GM12874 (cell line): Measurements from ENCODE around the gene PLXND1.
A peak's percentile ranks its signal among the peaks of the same experiment; 100 is the strongest.

Experiments
- TF ChIP-seq, protein P1 (sequence below): IDR thresholded peaks from 2 replicates; pipeline ENCODE4 v1.5.1; 2011; ENCODE audit warnings: low read depth, mild to moderate bottlenecking, control low read depth, low read length, moderate library complexity; ENCODE audit not compliant: insufficient read depth

PLXND1 gene

DNA sequence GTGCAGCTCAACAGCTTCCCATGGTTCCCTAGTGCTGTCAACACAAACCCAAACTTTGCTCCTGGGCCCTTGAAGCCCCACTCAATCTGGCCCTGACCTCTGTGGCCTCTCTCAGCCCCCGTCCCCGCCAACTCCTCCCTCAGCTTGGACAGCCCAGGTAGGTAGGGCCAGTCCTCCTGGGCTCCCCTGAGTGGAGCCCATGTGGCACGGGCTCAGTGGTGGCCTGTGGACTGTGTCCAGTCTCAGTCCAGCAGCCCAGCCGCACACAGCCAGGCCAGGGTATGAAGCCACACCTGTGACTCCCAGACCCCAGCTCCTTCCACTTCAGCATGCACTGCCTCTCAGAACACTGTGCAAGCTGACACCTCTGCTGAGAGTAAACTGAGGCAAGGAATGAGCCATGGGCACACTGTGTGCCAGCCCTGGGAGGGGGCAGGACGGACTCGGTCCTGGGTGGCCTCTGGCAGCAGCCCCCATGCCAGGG is 11.5 kb downstream of the PLXND1 start:
- TF ChIP-seq, protein P1, sequence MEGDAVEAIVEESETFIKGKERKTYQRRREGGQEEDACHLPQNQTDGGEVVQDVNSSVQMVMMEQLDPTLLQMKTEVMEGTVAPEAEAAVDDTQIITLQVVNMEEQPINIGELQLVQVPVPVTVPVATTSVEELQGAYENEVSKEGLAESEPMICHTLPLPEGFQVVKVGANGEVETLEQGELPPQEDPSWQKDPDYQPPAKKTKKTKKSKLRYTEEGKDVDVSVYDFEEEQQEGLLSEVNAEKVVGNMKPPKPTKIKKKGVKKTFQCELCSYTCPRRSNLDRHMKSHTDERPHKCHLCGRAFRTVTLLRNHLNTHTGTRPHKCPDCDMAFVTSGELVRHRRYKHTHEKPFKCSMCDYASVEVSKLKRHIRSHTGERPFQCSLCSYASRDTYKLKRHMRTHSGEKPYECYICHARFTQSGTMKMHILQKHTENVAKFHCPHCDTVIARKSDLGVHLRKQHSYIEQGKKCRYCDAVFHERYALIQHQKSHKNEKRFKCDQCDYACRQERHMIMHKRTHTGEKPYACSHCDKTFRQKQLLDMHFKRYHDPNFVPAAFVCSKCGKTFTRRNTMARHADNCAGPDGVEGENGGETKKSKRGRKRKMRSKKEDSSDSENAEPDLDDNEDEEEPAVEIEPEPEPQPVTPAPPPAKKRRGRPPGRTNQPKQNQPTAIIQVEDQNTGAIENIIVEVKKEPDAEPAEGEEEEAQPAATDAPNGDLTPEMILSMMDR = no peak

DNA sequence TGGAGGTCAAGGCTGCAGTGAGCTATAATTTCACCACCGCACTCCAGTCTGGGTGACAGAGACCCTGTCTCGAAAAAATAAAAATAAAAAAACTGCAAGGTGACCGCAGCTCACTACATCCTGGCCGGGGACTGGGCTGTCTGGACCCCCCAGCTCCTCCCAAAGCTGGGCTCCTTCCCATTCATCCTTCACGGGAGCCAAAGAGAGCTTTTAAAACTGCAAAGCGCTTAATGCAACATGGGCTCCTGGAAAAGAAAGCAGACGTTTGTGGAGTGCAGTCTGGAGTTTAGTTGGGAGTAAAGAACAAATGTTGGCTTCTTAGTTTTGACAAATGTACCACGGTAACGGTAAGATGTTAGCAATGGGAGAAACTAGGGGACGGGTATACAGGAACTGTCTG is 12.1 kb downstream of the PLXND1 start:
- TF ChIP-seq, protein P1 = no peak

DNA sequence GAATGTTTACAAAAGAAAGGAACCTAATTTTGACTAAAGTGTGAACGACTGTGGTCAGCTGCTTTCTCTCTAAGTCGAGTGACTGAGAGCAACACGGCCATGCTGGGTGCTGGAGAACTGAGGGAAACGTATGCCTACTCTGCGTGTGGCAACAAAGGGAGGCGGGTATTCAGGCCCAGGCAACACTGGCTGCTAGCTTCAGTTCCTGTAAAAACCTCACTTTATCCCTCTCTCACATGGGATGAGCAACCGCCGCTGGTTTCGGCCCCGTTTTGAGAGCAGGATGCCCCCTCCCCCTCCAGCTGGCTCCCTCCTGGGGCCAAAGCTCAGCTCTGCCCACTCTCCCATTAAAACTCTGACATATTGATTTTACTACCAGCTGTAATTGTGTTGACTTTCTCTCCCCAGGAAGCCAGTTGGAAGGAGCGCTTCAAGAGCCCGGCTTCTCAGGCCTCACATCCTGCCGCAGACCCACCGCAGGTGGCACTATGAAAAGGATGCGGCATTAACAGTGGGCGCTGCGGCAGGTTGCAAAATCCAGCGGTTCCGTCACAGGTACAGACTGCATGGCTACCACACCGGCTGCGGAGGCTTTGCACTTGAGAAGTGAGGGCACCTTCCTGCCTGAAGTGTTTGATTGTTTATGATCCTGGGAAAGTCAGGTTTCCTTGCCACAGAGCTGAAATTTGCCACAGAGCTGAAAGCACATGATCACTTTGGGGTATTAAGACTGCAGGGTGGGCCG is 12.7 kb downstream of the PLXND1 start:
- TF ChIP-seq, protein P1 = no peak

DNA sequence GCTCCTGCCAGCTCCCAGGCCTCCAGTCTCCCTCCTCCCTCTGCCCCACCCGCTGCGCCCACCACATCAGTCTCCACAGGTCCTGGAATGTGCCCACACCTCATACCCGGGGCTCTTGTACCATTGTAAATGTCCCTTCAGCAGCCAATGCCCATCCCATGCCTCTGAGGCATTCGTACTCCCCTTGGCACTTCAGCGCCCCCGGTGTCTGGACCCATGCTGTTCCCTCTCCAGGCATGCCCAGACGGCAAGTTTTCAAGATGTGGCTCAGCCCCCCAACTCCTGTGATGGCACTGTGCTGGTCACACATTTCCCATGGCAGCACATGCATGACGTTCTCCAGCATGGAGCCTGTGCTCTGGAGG is 13.3 kb downstream of the PLXND1 start:
- TF ChIP-seq, protein P1 = 0 out of 2 replicates have a peak, but pooled peaks have one; percentile 8

DNA sequence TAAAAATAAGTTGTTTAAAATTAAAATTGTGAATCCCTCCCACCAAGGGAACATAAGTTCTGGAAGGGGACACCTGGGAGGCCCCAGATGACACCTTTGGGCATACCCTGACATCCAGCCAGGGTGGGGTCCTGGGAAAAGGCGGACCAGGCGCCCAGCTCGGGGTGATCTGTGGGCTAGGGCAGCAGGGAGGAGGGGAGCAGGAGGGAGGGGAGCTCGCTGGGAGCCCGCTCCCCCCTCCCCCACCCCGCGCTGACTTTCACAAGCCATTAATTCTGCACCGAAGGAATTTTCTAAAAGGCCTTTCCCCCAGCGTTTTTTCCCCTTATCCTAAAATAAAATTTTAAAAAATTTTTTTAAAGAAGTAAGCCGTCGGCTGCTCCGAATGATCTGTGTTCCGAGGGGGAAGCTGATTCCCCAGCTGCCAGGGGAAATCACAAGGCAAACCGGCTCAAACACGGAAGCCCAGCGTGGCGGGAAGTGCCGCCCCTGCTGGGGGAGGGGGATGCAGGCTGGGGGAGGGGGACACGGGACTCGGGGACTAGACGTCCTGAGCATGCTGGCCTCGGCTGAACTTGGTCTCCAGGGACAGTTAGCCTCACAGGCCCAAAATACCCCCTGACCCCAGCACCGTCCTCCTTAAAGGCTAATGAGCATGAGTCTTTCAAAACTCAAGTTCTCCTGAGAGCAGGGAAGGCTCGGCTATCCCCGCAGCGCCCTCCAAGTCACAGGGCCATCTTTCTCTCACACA is 13.9 kb downstream of the PLXND1 start:
- TF ChIP-seq, protein P1 = no peak

DNA sequence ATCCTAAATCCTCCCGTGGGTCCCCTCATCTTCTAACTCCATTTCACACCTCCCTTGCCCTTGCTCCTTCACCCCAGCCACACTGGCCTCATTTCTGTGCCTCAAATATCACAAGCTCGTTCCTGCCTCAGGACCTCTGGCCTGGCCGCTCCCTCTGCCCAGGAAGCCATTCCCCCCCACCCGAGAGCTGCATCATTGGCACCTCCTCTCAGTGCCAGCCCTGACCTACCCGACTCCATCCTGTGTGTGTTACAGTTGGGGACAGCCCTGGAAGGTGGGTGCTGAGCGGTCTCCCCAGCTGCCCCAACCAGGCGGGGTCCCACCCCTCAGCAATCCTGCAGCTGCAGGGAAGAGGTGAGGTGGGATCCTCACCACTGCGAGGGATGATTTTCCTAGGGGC is 14.5 kb downstream of the PLXND1 start:
- TF ChIP-seq, protein P1 = no peak

DNA sequence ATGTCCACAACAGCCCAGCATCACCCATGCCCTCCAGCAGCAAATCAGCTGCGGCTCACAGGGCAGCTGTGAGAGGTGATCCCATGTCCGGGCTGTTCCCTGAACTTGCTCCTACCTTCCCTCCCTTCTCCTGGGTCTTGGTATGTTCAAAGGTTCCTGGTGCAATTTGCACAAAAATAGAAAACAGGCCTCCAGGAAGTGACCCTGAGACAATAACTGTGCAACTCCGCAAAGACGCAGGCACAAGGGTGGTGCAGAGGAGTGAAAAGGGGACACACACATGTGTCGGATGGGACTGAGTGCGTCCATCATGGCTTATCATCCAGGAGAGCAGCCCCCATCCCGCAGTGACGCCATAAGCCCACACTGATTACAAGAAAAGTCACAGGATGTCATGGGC is 16.3 kb downstream of the PLXND1 start:
- TF ChIP-seq, protein P1 = no peak
